HFFc6 (cell line): ENCODE results near the gene PHLDB1. TPM values are rescaled to one million over a fixed set of nuclear protein-coding genes. Genes with fewer than 3 reads are reported as not detected.
A peak's percentile ranks its signal among the peaks of the same experiment; 100 is the strongest.

Source experiments
- DNase-seq: peaks from one replicate; pipeline ENCODE4 v3.0.0-alpha.2; 2018
- H3K27ac Mint-ChIP-seq: 2 replicates; pipeline ENCODE4 v1.8.0; 2020; ENCODE audit warnings: mild to moderate bottlenecking, mixed read lengths
- H3K27me3 Mint-ChIP-seq: 2 replicates; pipeline ENCODE4 v1.8.0; 2021; ENCODE audit warnings: mild to moderate bottlenecking, moderate library complexity, mixed read lengths; ENCODE audit not compliant: insufficient read depth
- H3K36me3 Mint-ChIP-seq: 2 replicates; pipeline ENCODE4 v1.8.0; 2021; ENCODE audit warnings: low read depth, mixed read lengths
- H3K4me1 Mint-ChIP-seq: 2 replicates; pipeline ENCODE4 v1.8.0; 2020; ENCODE audit warnings: low read depth, mixed read lengths
- H3K4me3 Mint-ChIP-seq: 2 replicates; pipeline ENCODE4 v1.8.0; 2020; ENCODE audit warnings: mild to moderate bottlenecking, moderate library complexity, mixed read lengths
- H3K9me3 Mint-ChIP-seq: 2 replicates; pipeline ENCODE4 v1.8.0; 2020; ENCODE audit warnings: mild to moderate bottlenecking, mixed read lengths
- CTCF ChIP-seq: fragments of 200-600 bp; sonication (generic); IDR thresholded peaks from 2 replicates; pipeline ENCODE4 v1.5.0; 2021; ENCODE audit warnings: antibody characterized with exemption, mild to moderate bottlenecking
- total RNA-seq, 6 experiments: library from RNA; stranded (reverse); fragmentation: NEBNext Ultra II Directional; extraction: Animal tissue kit (Norgen Biotek cat#: 25700); gene quantifications; 2 replicates in 1 of 6; 3 replicates in 5 of 6; pipeline ENCODE4 v1.2.3, GENCODE V29; 2021

The PHLDB1 gene
- total RNA-seq, 6 experiments from 2014 or later: 106 to 121 (median 114) TPM

- Mint-ChIP-seq H3K4me1 (peaks cover 61% of the 10 kb centered on the region), H3K27me3 (no peaks in the 10 kb centered on the region; the same call in 1 of the 2 replicates), H3K9me3 (no peaks in the 10 kb centered on the region), H3K4me3 (no peak overlapping the region; the same call in 1 of the 2 replicates), H3K36me3 (peaks cover 34% of the 10 kb centered on the region), H3K27ac (peak overlapping the region; percentile 82)
- no peak for DNase-seq
- TF ChIP-seq CTCF: no peak
Observed at GRCh38 chr11:118604566-118604965, 2.8 kb upstream of the PHLDB1 start.

- Mint-ChIP-seq H3K36me3 (peaks cover 27% of the 10 kb centered on the region), H3K4me3 (peak overlapping the region; percentile 53), H3K27me3 (no peaks in the 10 kb centered on the region; the same call in 1 of the 2 replicates), H3K9me3 (no peaks in the 10 kb centered on the region), H3K27ac (peak overlapping the region; percentile 82), H3K4me1 (peaks cover 68% of the 10 kb centered on the region)
- TF ChIP-seq CTCF: no peak
- DNase-seq: peak; percentile 62
Observed at GRCh38 chr11:118605116-118605867, 2.1 kb upstream of the PHLDB1 start.

- DNase-seq: no peak
- no peaks in the 10 kb centered on the region for H3K9me3 Mint-ChIP-seq
- H3K4me1 Mint-ChIP-seq: peaks cover 72% of the 10 kb centered on the region
- H3K4me3 Mint-ChIP-seq: peak overlapping the region; percentile 53; the same call in 1 of the 2 replicates
- H3K27me3 Mint-ChIP-seq: no peaks in the 10 kb centered on the region; the same call in 1 of the 2 replicates
- no peak for TF ChIP-seq CTCF
- peaks cover 21% of the 10 kb centered on the region for H3K36me3 Mint-ChIP-seq
- peak overlapping the region; percentile 82 for H3K27ac Mint-ChIP-seq
Observed at GRCh38 chr11:118606157-118606843, 1.1 kb upstream of the PHLDB1 start.

- DNase-seq: no peak
- peak overlapping the region; percentile 82; the same call in 1 of the 2 replicates for H3K27ac Mint-ChIP-seq
- no peak for TF ChIP-seq CTCF
- H3K4me3 Mint-ChIP-seq: peak overlapping the region; percentile 29; the same call in 1 of the 2 replicates
- no peaks in the 10 kb centered on the region for H3K9me3 Mint-ChIP-seq
- peaks cover 16% of the 10 kb centered on the region for H3K36me3 Mint-ChIP-seq
- H3K4me1 Mint-ChIP-seq: peaks cover 75% of the 10 kb centered on the region
- no peaks in the 10 kb centered on the region; the same call in 1 of the 2 replicates for H3K27me3 Mint-ChIP-seq
Observed at GRCh38 chr11:118606844-118607228, 579 bp upstream of the PHLDB1 start.

- H3K27ac Mint-ChIP-seq: peak overlapping the region; percentile 97
- peak; percentile 90 for DNase-seq
- no peaks in the 10 kb centered on the region for H3K9me3 Mint-ChIP-seq
- peaks cover 5% of the 10 kb centered on the region; the same call in 1 of the 2 replicates for H3K36me3 Mint-ChIP-seq
- H3K27me3 Mint-ChIP-seq: no peaks in the 10 kb centered on the region; the same call in 1 of the 2 replicates
- H3K4me3 Mint-ChIP-seq: peak overlapping the region; percentile 84
- no peak for TF ChIP-seq CTCF
- peaks cover 76% of the 10 kb centered on the region for H3K4me1 Mint-ChIP-seq
Observed at GRCh38 chr11:118608360-118609227, 1.2 kb downstream of the PHLDB1 start.
